K562 (cell line): Measurements from ENCODE around the gene ZMYM2. TPM values are rescaled to one million over a fixed set of nuclear protein-coding genes. Genes with fewer than 3 reads are reported as not detected.

Experiments used
- ATAC-seq: fragments of 200-7000 bp; cut with Tn5 transposase; 3 replicates; pipeline ENCODE4 v1.9.1; 2020; ENCODE audit warnings: moderate library complexity
- BruUV-seq: library from RNA; stranded (reverse); fragments of 400-500 nt; replicated peaks from 2 replicates; lab custom pipeline; 2021; lab: Mats Ljungman, UMichigan
- CTCF ChIA-PET: fragments of 300-600 bp; formaldehyde crosslinking; extraction: SDS; loops from one replicate; lab custom pipeline; 2021; ENCODE audit warnings: low intra/inter-chr PET ratio; lab: Yijun Ruan, JAX
- POLR2A ChIA-PET: fragments of 300-600, 350-650 bp; sonication (Branson Sonifier 250); formaldehyde crosslinking; extraction: SDS; loops from one replicate; lab custom pipeline; 2021; ENCODE audit warnings: antibody characterized with exemption, inconsistent platforms; lab: Yijun Ruan, JAX
- DNase-seq, 4 experiments: peaks; one replicate each; pipeline versions ENCODE4 v3.0.0 to v3.0.0-alpha.2; 2011 to 2018; ENCODE audit warnings: low spot score in 3 of 4, mixed read lengths in 3 of 4; ENCODE audit errors: extremely low read depth in 1 of 4
- FAIRE-seq: peaks from 2 replicates; lab custom pipeline; 2011; peaks lifted over from hg19 to GRCh38; lab: Jason Lieb, UNC
- H2AFZ ChIP-seq: 2 replicates; pipeline ENCODE4 v1.6.0; 2011; ENCODE audit warnings: low read depth, low read length, control low read depth, inconsistent platforms
- H3K27ac ChIP-seq: fragments of 200-600 bp; 3 replicates; pipeline ENCODE4 v1.8.0; 2011; ENCODE audit warnings: low read depth, mild to moderate bottlenecking, control low read depth, inconsistent platforms, low read length, moderate library complexity, mixed read lengths; ENCODE audit errors: extremely low read depth
- H3K27me3 ChIP-seq, 2 experiments: fragments of 300-600 bp in 1 of 2; 2 replicates in 1 of 2; 3 replicates in 1 of 2; pipeline versions ENCODE4 v1.6.0 to v1.8.0; 2011; ENCODE audit warnings: inconsistent platforms in 2 of 2, low read length in 2 of 2, mild to moderate bottlenecking in 1 of 2, mixed read lengths in 1 of 2, moderate library complexity in 1 of 2; ENCODE audit not compliant: control insufficient read depth in 2 of 2, insufficient read depth in 2 of 2
- H3K36me3 ChIP-seq: fragments of 300-600 bp; 3 replicates; pipeline ENCODE4 v1.8.0; 2011; ENCODE audit warnings: mild to moderate bottlenecking, low read length, inconsistent platforms; ENCODE audit not compliant: control insufficient read depth, insufficient read depth
- H3K4me1 ChIP-seq, 2 experiments: fragments of 200-600 bp in 1 of 2; replicated peaks in 1 of 2; 2 replicates in 1 of 2; 3 replicates in 1 of 2; pipeline versions ENCODE4 v1.5.1 to v1.8.0; 2011; ENCODE audit warnings: inconsistent platforms in 2 of 2, low read length in 2 of 2, mild to moderate bottlenecking in 1 of 2, mixed read lengths in 1 of 2, moderate library complexity in 1 of 2; ENCODE audit not compliant: control insufficient read depth in 2 of 2, insufficient read depth in 2 of 2
- H3K4me2 ChIP-seq: 2 replicates; pipeline ENCODE4 v1.6.1; 2011; ENCODE audit warnings: low read length, control low read depth, inconsistent platforms, mixed read lengths; ENCODE audit not compliant: insufficient read depth
- H3K4me3 ChIP-seq: fragments of 200-600 bp; sonication (generic), shearing (Covaris generic); 2 replicates; pipeline ENCODE4 v1.5.1; 2016; ENCODE audit warnings: control low read depth, inconsistent platforms
- H3K79me2 ChIP-seq: fragments of 200-600 bp; 3 replicates; pipeline ENCODE4 v1.8.0; 2011; ENCODE audit warnings: low read length, inconsistent platforms; ENCODE audit not compliant: control insufficient read depth, insufficient read depth
- H3K9ac ChIP-seq, 2 experiments: 2 replicates each; pipeline versions ENCODE4 v1.6.0 to v1.6.1; 2011; ENCODE audit warnings: low read depth in 2 of 2, low read length in 2 of 2, control low read depth in 1 of 2, inconsistent platforms in 1 of 2, mild to moderate bottlenecking in 1 of 2, mixed read lengths in 1 of 2; ENCODE audit not compliant: insufficient read depth in 1 of 2
- H3K9me1 ChIP-seq: one replicate; pipeline ENCODE4 v1.6.0; 2011; ENCODE audit warnings: inconsistent platforms, mild to moderate bottlenecking, low read length, moderate library complexity; ENCODE audit not compliant: control insufficient read depth, insufficient read depth
- H3K9me3 ChIP-seq: replicated peaks from 2 replicates; pipeline ENCODE4 v1.5.1; 2011; ENCODE audit warnings: low read depth, low read length, inconsistent platforms; ENCODE audit not compliant: control insufficient read depth, insufficient read depth
- H4K20me1 ChIP-seq: replicated peaks from 2 replicates; pipeline ENCODE4 v1.6.1; 2011; ENCODE audit warnings: low read length, inconsistent platforms, mixed read lengths; ENCODE audit not compliant: control insufficient read depth, insufficient read depth
- CBFA2T2 ChIP-seq: fragments of 450-650 bp; conservative IDR thresholded peaks from 2 replicates; pipeline ENCODE4 v1.6.1; 2017; ENCODE audit warnings: mild to moderate bottlenecking
- MCM3 ChIP-seq: fragments of 450-650 bp; IDR thresholded peaks from 2 replicates; pipeline ENCODE4 v1.6.1; 2016
- PPARD ChIP-seq: fragments of 250-450 bp; sonication (Bioruptor Pico); IDR thresholded peaks from 2 replicates; pipeline ENCODE4 v1.8.0; 2022; ENCODE audit warnings: inconsistent platforms, mild to moderate bottlenecking, moderate library complexity
- RBM25 ChIP-seq: fragments of 200-400 bp; formaldehyde crosslinking; IDR thresholded peaks from 2 replicates; pipeline ENCODE4 v1.6.1; 2018; ENCODE audit warnings: low read length, low read depth, moderate library complexity; ENCODE audit not compliant: severe bottlenecking
- SP2 ChIP-seq: IDR thresholded peaks from 2 replicates; pipeline ENCODE4 v1.6.1; 2011; ENCODE audit warnings: mild to moderate bottlenecking, low read depth, low read length, moderate library complexity; ENCODE audit not compliant: poor library complexity, severe bottlenecking; ENCODE audit errors: extremely low read depth
- TAL1 ChIP-seq: fragments of 450-650 bp; IDR thresholded peaks from 2 replicates; pipeline ENCODE4 v1.6.1; 2016; ENCODE audit warnings: mild to moderate bottlenecking
- TCF3 ChIP-seq: sonication (generic); formaldehyde crosslinking; IDR thresholded peaks from 2 replicates; pipeline ENCODE4 v1.4.0; 2020; ENCODE audit warnings: mild to moderate bottlenecking, missing genetic modification reagents
- ZC3H8 ChIP-seq: fragments of 450-650 bp; IDR thresholded peaks from 2 replicates; pipeline ENCODE4 v1.6.1; 2017
- WGBS: fragments of 100-300 bp; shearing (Covaris generic); methylation state at CpG from one replicate; pipeline ENCODE4 v1.1.6; 2016; ENCODE audit warnings: low coverage, mixed read lengths; ENCODE audit not compliant: insufficient coverage; ENCODE audit errors: missing lambda C conversion rate; 5-methylcytosine and 5-hydroxymethylcytosine counted together
- in situ Hi-C: fragments of 300-500 bp; cut with MboI; formaldehyde crosslinking; loops from 4 replicates; pipeline ENCODE4 v1.15.0; 2018; ENCODE audit warnings: inconsistent platforms, mixed read lengths
- intact Hi-C: fragments of 100-400 bp; cut with micrococcal nuclease; formaldehyde crosslinking; loops from 2 replicates; pipeline ENCODE4 v1.14.2; 2022
- polyA plus RNA-seq, 8 experiments: library from polyadenylated mRNA; depleted of rRNA in 4 of 8; stranded (reverse) in 5 of 8; unstranded in 3 of 8; fragments of >200 nt; fragmentation: Nextera tagmentation in 2 of 8; fragmentation: Illumina TruSeq in 1 of 8; extraction: Ambion mirVana in 2 of 8; extraction: Trizol in 1 of 8; gene quantifications; 2 replicates each; pipeline versions ENCODE4 v1.2.1 to v1.2.3, GENCODE V29; 2011 to 2014; ENCODE audit warnings: inconsistent platforms in 1 of 8, missing spikeins in 1 of 8
- total RNA-seq, 7 experiments: library from RNA; depleted of rRNA in 6 of 7; stranded (reverse); fragments of >200 nt in 6 of 7; fragmentation: Illumina TruSeq in 2 of 7; extraction: Trizol in 2 of 7; gene quantifications; 2 replicates each; pipeline versions ENCODE4 v1.2.1 to v1.2.3, GENCODE V29; 2011 to 2021; ENCODE audit warnings: low replicate concordance in 1 of 7
- TF ChIP-seq, protein P1 (sequence below): fragments of 450-650 bp; IDR thresholded peaks from 2 replicates; pipeline ENCODE4 v1.6.1; 2016; ENCODE audit warnings: borderline replicate concordance
- TF ChIP-seq, protein P2 (sequence below): sonication (generic); formaldehyde crosslinking; IDR thresholded peaks from 2 replicates; pipeline ENCODE4 v1.8.1; 2023; ENCODE audit warnings: mild to moderate bottlenecking, missing genetic modification reagents
- TF ChIP-seq, protein P3 (sequence below): fragments of 450-650 bp; IDR thresholded peaks from 2 replicates; pipeline ENCODE4 v1.6.1; 2018; ENCODE audit not compliant: partially characterized antibody

ZMYM2 gene
- total and polyA plus RNA-seq, 9 of the 15 experiments (the other 6 are each of a cell fraction or from before 2014, with no cell fraction given) = 5.0 to 48.8 (median 26.8) TPM

DNA sequence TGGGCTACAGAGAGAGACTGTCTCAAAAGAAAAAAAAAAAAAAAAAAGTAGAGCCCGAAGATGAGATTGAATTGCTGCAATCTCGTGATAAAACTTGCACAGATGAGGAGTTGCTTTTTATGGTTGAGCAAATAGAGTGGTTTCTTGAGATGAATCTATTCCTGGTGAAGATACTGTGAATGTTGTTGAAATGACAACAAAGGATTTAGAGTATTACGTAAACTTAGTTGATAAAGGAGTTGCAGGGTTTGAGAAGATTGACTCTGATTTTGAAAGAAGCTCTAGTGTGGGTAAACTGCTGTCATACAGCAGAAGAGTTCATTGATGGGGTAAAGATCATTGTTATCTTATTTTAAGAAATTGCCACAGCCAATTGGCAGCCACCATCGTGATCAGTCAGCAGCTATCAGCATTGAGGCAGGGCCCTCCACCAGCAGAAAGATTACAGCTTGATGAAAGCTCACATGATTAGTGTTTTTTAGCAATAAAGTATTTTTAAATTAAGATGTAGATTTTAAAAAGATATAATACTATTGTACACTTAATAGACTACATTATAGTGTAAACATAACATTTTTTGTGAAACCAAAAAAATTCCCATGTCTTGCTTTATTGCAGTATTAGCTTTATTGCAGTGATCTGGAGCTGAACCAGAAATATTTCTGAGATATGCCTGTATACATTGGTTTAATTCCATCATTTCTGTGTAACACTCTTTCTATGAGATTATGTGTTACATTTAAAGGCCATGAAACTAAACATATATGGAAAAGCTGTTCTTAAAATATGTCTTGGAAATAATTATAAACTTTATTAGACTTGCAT is 43.1 kb downstream of the ZMYM2 start (continued):
- TF ChIP-seq SP2 (no peak), ZC3H8 (no peak), TCF3 (CRISPR knock-in tag) (peak; percentile 40; the same call in 1 of the 2 replicates)

DNA sequence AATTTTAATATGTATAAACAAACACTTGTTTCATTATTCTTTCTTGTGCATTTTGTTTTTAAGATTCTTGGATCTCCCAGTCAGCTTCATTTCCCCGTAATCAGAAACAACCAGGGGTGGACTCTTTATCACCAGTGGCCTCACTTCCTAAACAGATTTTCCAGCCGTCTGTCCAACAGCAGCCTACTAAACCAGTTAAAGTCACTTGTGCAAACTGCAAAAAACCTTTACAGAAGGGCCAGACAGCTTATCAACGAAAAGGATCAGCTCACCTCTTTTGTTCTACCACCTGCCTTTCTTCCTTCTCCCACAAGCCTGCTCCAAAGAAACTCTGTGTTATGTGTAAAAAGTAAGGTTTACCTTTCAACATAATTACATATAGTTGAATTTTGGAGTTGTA is 44.3 kb downstream of the ZMYM2 start:
- H3K9me3 ChIP-seq = no peaks in the 10 kb centered on the region
- FAIRE-seq (no peak), ATAC-seq (no peak), DNase-seq (peak in 1 of 4 experiments; percentile 20)
- no peak overlapping the region for H3K4me3 ChIP-seq
- ChIA-PET POLR2A (interaction anchor here (0.6 kb wide), 1 partner anchor 88 kb away, joined by 3 read pairs; no protein-coding TSS in a partner anchor), CTCF (no interaction called here)
- 0 out of 5 replicates have a peak, but pooled peaks cover 0 to 7% of the 10 kb centered on the region in 2 experiments for H3K4me1 ChIP-seq
- no TSS peak for BruUV-seq
- H3K27ac ChIP-seq = no peak overlapping the region
- H3K27me3 ChIP-seq = no peaks in the 10 kb centered on the region
- H4K20me1 ChIP-seq = no peaks in the 10 kb centered on the region; the same call in 1 of the 2 replicates
- intact Hi-C loops (no loop called here), in situ Hi-C loops (no loop called here)
- no peak overlapping the region for H3K9ac ChIP-seq
- H3K79me2 ChIP-seq = peaks cover 4% of the 10 kb centered on the region; the same call in 1 of the 3 replicates
- no peak overlapping the region for H3K4me2 ChIP-seq
- WGBS = 31% methylated on average over 3 of the region's 3 CpGs
- H3K36me3 ChIP-seq = peaks cover 35% of the 10 kb centered on the region; the same call in 2 of the 3 replicates
- H2AFZ ChIP-seq = no peak overlapping the region
- H3K9me1 ChIP-seq = no peaks in the 10 kb centered on the region
- peak; percentile 13; the same call in 1 of the 2 replicates for TF ChIP-seq TAL1
- TF ChIP-seq CBFA2T2 = peak; percentile 22; the same call in 1 of the 2 replicates
- no peak for TF ChIP-seq RBM25
- TF ChIP-seq MCM3 = no peak
- TF ChIP-seq, protein P1, sequence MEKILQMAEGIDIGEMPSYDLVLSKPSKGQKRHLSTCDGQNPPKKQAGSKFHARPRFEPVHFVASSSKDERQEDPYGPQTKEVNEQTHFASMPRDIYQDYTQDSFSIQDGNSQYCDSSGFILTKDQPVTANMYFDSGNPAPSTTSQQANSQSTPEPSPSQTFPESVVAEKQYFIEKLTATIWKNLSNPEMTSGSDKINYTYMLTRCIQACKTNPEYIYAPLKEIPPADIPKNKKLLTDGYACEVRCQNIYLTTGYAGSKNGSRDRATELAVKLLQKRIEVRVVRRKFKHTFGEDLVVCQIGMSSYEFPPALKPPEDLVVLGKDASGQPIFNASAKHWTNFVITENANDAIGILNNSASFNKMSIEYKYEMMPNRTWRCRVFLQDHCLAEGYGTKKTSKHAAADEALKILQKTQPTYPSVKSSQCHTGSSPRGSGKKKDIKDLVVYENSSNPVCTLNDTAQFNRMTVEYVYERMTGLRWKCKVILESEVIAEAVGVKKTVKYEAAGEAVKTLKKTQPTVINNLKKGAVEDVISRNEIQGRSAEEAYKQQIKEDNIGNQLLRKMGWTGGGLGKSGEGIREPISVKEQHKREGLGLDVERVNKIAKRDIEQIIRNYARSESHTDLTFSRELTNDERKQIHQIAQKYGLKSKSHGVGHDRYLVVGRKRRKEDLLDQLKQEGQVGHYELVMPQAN = no peak
- 0 out of 2 replicates have a peak, but pooled peaks have one; percentile 17 for TF ChIP-seq TCF3 (CRISPR knock-in tag)
- no peak for TF ChIP-seq PPARD (CRISPR knock-in tag)
- TF ChIP-seq, protein P2, sequence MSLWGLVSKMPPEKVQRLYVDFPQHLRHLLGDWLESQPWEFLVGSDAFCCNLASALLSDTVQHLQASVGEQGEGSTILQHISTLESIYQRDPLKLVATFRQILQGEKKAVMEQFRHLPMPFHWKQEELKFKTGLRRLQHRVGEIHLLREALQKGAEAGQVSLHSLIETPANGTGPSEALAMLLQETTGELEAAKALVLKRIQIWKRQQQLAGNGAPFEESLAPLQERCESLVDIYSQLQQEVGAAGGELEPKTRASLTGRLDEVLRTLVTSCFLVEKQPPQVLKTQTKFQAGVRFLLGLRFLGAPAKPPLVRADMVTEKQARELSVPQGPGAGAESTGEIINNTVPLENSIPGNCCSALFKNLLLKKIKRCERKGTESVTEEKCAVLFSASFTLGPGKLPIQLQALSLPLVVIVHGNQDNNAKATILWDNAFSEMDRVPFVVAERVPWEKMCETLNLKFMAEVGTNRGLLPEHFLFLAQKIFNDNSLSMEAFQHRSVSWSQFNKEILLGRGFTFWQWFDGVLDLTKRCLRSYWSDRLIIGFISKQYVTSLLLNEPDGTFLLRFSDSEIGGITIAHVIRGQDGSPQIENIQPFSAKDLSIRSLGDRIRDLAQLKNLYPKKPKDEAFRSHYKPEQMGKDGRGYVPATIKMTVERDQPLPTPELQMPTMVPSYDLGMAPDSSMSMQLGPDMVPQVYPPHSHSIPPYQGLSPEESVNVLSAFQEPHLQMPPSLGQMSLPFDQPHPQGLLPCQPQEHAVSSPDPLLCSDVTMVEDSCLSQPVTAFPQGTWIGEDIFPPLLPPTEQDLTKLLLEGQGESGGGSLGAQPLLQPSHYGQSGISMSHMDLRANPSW (CRISPR knock-in tag) = no peak
- TF ChIP-seq, protein P3, sequence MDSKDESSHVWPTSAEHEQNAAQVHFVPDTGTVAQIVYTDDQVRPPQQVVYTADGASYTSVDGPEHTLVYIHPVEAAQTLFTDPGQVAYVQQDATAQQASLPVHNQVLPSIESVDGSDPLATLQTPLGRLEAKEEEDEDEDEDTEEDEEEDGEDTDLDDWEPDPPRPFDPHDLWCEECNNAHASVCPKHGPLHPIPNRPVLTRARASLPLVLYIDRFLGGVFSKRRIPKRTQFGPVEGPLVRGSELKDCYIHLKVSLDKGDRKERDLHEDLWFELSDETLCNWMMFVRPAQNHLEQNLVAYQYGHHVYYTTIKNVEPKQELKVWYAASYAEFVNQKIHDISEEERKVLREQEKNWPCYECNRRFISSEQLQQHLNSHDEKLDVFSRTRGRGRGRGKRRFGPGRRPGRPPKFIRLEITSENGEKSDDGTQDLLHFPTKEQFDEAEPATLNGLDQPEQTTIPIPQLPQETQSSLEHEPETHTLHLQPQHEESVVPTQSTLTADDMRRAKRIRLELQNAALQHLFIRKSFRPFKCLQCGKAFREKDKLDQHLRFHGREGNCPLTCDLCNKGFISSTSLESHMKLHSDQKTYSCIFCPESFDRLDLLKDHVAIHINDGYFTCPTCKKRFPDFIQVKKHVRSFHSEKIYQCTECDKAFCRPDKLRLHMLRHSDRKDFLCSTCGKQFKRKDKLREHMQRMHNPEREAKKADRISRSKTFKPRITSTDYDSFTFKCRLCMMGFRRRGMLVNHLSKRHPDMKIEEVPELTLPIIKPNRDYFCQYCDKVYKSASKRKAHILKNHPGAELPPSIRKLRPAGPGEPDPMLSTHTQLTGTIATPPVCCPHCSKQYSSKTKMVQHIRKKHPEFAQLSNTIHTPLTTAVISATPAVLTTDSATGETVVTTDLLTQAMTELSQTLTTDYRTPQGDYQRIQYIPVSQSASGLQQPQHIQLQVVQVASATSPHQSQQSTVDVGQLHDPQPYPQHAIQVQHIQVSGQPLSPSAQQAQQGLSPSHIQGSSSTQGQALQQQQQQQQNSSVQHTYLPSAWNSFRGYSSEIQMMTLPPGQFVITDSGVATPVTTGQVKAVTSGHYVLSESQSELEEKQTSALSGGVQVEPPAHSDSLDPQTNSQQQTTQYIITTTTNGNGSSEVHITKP = no peak
